ENCODE data around the gene MAGIX.

GRCh38 chrX:49153467-49153866 lies 9.1 kb upstream of the MAGIX start:
- no peak for TF ChIP-seq POLR2A (IDR thresholded peaks at IDR 0.05; ENCODE audit: low read depth, low read length)
- no peak for TF ChIP-seq POLR2AphosphoS5 (IDR thresholded peaks at IDR 0.05; ENCODE audit: low read depth, low read length)
- no peak for TF ChIP-seq TAF1 (IDR thresholded peaks at IDR 0.05; ENCODE audit: low read depth, low read length)
- no peak for TF ChIP-seq SPI1 (IDR thresholded peaks at IDR 0.05; ENCODE audit: low read depth, low read length)
- no peak for TF ChIP-seq PAX5 (IDR thresholded peaks at IDR 0.05; ENCODE audit: insufficient read depth, low read length, severe bottlenecking)
- TF ChIP-seq POU2F2 (IDR thresholded peaks at IDR 0.05; ENCODE audit: low read depth, low read length) = no peak
